HG03139 (cell line): Measurements from ENCODE around the gene IFNL2.
"Not testable (repeated sequence)": the region's sequence is repeated elsewhere in the genome, so short reads cannot be mapped to it uniquely, and the experiment has no call there.

ENCODE experiments used
- ATAC-seq: cut with Tn5 transposase; IDR thresholded peaks from one replicate; pipeline ENCODE4 v1.9.1; 2021; ENCODE audit not compliant: unreplicated experiment

IFNL2 gene

DNA sequence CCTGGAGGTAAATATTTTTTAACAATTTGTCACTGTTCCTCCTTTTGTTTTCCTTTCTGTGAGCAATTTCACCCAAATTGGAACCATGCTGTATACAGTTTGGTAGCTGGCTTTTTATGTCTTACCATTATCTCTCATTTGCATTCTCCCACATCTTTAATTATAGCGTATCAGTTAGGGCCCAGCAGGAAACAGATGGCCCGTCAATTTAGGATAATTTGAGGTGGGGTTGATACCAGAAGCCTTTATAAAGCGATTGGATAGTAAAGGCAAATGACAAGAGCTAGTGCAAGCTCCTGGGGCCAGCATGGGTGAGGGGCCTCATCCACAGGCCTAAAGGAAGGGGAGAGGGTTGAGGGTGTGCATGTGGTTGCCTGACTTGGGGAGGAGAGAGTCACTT is 15.7 kb upstream of the IFNL2 start:
- no peak for ATAC-seq

DNA sequence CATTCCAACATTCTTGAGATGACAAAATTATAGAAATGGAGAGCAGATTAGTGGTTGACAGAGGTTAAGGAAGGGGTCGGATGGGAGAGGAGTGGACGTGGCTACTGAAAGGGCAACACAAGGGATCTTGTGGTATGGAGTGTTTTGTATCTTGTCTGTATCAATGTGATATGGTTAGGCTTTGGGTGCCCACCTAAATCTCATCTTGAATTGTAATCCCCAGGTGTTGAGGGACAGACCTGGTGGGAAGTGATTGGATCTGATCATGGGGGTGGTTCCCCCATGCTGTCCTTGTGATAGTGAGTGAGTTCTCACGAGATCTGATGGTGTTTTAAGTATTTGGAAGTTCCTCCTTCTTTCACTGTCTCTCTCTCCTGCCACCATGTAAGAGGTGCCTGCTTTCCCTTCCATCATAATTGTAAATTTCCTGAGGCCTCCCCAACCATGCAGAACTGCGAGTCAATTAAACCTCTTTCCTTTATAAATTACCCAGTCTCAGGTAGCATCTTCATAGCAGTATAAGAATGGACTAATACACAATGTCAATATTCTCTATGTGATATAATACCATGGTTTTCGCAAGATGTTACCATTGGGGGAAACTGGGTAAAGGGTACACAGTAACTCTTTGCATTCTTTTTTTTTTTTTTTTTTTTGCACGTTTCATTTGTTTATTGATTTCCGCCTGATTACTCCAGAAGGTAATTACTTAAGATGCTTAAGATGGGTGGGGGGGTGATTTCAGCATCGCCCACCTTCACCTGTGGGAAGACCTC is 14.6 kb upstream of the IFNL2 start:
- no peak for ATAC-seq

DNA sequence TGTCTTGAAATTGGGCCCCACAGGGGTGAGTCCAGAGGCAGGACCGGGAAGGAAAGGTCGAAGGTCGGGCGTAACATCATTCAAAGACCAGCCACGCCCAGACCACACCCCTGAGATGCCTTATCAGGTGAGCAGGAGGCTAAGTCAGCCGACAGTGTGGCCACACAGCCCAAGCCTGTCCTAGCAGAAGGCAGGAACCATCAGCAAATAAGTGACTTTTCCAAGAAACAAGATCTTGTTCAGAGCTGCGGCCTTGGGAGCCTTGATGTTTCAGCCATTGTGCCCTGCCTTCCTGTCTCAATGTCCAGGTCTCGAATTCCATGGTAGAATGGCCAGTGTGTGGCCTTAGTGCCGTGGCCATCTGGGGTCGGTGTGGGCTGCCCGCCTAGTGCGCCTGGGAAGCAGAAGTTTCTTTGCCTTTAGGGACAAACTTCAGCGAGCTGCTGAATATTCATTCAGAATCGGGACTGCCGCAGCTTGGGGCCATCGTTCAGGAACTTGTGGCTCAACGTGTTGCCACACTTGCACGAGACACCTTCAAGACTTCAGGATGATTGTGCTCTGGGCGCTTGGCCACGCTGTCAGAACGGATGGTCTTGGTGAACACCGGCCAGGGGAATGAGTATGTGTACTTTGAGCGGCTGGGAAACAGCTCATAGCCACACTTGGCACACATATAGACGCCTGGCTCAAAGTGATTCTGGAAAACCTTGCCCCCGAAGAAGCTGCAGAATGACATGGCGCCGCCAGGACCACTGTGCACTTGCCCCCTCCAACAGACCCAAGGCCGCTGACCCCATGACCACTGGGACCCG is 13.5 kb upstream of the IFNL2 start:
- no peak for ATAC-seq

DNA sequence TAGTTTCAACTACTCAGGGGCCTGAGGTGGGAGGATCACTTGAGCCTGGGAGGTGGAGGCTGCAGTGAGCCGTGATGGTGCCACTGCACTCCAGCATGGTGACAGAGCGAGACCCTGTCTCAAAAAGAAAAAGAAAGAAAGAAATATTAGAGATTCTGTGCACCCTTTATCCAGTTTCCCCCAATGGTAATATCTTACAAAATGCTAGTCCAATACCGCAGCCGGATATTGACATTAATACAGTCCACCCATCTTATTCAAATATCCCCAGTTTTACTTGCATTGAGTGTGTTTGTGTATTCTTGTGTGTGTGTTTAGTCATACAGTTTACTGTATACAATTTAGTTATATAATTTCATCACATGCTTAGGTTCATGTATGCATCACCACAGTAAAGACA is 11.0 kb upstream of the IFNL2 start:
- no peak for ATAC-seq

DNA sequence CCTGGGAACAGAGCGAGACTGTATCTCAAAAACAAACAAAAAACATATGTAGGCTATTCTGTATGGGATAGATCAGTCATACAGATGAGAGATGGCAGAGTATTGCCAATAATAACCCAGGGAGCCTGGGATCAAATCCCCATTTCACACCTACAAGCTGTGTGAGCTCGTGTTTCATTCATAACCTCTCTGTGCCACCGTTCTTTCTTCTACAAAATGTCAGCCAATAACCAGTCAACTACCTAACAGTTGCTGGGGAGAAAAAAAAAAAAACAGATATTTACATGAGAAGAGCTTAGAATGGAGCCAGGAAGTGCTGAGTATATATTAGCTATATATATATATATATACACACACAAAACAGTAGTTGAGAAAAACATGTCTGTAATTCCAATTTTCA is 6.5 kb upstream of the IFNL2 start:
- ATAC-seq: no peak

DNA sequence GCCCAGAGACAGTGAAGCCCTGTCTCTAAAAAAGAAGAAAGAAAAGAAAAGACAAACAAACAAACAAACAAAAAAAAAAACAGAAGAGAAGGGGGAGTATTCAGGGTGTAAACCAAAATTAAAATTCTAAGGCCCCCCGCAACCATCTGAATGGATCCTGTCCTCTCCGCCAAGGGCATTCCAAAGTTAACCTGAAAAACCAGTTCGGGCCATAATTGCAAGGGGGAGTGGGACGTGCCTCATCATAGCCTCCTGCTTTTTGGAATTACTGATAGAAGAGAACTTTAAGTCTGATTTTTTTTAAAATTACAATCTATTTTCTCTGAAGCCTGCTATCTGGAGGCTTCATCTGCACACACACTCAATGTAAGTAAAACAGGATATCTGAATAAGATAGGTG is 5.7 kb upstream of the IFNL2 start:
- ATAC-seq: no peak

DNA sequence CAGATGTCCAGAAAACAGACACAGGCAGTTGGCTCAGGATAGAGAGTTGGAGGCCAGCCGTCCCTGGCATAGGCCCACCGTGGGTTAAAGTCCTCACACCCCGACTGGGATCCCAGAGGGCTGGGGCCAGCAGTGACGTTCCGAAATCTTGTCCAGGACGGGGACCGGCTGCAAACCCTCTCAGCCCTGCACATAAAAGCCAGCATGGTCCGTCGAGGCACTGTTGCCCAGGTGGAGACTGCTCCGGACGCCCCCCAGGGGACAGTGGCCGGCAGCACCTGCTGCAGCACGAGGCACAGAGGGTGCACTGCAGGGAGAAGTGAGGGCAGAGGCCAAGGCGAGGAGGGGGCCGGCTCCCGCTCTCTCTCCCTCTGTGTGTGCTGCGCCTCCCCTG is 4.3 kb upstream of the IFNL2 start:
- ATAC-seq: no peak

DNA sequence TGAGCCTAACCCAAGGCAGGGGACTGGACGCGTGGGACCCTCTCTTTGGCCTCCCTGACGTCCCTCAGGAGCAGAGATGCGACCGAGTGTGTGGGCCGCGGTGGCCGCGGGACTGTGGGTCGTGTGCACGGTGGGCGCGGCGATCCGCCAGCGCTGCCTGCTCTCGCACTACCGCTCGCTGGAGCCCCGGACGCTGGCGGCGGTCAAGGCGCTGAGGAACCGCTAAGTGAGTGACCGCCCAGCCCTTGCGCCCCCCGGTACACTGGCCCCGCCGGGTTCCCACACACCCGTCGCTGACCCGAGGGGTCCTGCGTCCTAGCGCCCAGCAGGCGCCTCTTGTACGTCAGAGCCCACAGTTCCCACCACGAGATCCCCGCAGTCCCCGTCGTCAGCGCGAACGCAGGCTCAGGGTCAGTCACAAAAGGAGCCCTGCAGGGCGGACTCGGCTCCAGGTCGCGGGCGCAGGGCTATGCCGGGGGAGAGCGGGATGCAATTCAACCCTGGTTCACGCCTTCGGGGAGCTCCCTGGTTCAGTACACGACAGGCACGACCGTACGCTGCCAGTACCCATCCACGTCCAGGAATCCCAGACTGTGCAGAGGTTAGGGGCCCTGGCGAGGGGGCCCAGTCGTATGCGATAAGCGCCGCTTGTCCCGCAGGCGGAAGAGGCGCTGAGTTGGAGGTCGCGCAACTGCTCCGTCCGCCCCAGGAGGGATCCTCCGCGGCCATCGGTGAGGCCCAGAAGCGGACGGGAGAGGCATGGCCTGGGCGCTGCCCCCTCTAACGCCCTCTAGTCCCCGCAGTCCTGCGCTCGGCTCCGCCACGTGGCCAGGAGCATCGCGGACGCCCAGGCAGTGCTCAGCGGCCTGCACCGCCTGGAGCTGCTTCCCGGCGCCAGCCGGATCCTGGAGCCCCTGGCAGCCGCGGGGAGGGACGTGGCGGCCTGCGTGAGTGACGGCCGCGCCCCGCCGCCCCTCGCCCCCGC is 3.6 kb upstream of the IFNL2 start:
- ATAC-seq: no peak

DNA sequence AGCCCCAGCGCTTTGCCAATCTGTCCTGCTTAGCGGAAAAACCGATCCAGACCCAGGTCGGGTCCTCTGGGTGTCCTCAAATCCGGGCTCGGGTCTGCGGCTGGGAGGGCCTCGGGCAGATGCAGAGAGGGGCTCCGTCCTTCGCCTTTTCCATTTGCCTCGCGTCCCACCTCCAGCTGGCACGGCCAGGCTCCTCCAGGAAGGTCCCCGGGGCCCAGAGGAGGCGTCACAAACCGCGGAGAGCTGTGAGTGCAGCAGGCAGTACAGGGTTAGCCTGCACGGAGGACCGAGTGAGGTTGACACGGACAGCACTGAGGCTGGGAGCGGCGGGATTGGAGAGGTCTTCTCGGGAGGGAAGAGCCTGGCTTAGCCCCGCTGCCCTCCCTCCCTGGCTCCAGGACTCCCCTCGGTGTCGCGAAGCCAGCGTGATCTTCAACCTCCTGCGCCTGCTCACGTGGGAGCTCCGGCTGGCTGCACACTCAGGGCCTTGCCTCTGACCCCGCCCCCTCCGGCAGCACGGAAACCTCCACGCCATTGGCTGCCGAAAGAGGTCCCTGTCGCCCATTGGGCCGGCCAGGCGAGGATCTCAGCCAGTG is 2.8 kb upstream of the IFNL2 start:
- ATAC-seq: no peak

DNA sequence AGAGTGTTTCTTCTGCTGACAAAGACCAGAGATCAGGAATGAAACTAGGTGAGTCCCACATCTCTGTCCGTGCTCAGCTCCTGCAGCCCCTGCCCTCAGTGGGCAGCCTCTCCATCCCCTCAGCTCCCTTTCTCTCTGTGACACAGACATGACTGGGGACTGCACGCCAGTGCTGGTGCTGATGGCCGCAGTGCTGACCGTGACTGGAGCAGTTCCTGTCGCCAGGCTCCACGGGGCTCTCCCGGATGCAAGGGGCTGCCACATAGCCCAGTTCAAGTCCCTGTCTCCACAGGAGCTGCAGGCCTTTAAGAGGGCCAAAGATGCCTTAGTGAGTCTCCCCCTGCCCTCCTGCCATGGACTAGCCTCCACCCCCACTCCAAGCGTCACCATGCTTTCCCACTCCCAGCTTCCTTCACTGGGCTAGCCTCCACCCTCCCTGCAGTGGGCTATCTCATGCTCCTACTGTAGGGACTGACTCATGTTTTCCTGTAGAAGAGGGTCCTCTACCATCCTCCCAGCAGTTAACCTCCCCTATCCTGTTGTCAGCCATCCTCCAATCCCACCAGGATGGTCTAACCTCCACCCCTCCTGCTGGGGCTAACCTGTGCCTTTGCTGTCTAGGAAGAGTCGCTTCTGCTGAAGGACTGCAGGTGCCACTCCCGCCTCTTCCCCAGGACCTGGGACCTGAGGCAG is 481 bp downstream of the IFNL2 start:
- not testable (repeated sequence) for ATAC-seq

DNA sequence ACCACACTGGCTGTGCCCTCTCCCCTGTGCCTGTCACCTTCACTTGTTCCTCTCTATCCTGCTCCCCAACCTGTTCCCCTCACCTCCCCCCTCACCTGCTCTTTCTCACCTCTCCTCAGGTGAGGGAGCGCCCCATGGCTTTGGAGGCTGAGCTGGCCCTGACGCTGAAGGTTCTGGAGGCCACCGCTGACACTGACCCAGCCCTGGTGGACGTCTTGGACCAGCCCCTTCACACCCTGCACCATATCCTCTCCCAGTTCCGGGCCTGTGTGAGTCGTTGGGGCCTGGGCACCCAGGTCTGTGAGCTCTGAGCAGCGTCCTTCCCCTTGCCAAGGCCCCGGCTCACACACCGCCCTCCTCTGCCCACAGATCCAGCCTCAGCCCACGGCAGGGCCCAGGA is 1.2 kb downstream of the IFNL2 start:
- ATAC-seq: not testable (repeated sequence)

DNA sequence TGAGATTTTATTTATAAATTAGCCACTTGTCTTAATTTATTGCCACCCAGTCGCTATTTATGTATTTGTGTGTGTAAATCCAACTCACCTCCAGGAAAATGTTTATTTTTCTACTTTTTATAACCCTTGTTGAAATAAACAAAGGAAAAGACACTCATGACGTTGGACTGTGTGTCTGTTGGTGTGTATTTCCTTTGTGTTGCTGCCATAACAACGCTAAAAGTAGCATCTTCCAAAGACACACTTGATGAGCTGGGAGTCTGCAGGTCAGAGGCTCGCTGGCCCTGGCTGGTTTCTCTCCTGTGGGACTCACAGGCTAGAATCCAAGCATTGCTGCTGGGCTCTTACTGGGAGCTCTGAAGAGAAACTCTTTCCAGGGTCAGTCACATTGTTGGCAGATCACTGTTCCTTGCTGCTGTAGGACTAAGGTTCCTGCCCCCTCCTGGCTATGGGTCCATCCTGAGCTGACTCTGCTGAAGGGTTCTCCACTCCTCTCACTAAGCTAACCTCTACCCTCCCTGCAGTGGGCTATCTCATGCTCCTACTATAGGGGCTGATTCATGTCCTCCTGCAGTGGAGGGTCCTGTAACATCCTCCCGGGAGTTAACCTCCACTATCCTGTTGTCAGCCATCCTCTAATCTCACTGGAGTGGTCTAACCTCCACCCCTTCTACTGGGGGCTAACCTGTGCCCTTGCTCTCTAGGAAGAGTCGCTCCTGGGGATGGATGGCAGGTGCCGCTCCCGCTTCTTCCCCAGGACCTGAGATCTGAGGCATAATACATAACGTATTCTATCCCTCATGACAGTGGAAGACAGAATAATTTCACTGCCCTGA is 2.1 kb downstream of the IFNL2 start:
- no peak for ATAC-seq

DNA sequence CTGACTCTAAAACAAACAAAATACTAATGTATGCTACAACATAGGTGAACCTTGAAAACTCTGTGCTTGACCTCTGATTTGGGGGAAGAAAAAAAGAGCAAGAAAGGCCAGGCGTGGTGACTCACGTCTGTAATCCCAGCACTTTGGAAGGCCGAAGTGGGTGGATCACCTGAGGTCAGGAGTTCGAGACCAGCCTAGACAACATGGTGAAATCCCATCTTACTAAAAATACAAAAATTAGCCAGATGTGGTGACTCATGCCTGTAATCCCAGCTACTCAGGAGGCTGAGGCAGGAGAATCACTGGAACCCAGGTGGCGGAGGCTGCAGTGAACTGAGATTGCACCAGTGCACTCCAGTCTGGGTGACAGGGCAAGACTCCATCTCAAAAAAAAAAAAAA is 5.7 kb downstream of the IFNL2 start:
- ATAC-seq: not testable (repeated sequence)

DNA sequence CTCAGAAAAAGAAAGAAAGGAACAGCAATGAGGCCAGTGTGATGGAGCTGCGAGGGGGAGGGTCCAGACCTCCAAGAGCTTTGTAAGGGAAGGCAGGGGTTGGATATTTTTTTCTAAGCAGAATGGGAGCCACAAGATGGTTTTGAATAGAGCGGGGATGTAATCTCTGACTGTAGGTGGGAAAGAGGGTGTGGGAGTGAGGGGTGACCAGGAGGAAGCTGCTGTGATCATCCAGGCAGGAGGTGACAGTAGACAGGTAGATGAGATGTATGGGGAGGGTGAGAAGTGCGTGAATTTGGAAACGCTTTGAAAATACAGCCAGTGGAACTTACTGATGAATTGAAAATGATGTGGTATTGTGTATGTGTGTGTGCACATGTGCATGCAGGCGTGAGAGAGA is 7.4 kb downstream of the IFNL2 start:
- no peak for ATAC-seq

DNA sequence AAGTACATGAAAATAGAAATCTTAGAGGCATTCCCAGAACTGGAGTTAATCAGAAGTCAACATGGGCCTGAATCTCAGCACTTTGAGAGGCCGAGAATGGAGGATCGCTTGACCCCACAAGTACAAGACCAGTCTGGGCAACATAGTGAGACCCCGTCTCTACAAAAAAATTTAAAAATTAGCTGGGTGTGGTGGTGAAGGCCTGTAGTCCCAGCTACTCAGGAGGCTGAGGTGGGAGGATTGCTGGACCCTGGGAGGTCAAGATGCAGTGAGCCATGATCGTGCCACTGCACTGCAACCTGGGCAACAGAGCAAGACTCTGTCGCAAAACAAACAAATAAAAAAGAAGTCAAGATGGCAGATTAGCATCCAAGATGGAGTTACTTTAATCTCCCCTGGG is 8.5 kb downstream of the IFNL2 start:
- no peak for ATAC-seq

DNA sequence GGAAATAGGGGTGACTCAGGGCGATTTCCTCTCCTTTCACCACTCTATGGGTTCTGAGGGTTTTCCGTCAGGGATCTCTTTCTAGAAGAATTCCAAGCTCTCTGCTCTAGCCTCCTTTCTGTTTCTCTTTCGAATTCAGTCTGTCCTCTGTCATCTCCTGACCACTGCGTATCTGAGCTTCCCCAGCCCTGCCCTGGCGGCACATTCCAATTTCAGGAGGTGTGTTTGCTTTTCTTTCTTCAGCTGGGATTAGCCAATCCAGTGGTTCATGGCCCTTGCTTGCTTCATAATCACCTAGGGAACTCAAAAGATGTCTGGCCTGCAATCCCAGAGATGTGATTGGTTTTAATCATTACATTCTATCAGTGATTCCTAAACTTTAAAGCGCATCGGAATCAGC is 9.4 kb downstream of the IFNL2 start:
- ATAC-seq: no peak

DNA sequence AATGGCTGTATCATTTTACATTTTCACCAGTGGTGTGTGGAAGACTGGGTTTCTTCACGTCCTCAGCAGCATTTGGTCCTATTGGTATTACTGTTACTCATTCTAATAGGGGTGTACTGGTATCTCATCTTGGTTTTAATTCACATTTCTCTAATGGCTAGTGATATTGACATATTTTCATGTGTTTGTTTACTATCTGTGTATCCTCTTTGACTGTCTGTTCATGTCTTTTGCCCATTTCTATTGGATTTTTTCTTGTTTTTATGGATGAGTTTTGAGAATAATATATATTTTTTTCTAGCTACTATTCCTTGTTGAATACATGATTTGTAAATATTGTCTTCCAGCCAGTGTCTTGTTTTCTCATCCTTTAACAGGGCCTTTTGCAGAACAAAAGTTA is 13.8 kb downstream of the IFNL2 start:
- ATAC-seq: no peak

DNA sequence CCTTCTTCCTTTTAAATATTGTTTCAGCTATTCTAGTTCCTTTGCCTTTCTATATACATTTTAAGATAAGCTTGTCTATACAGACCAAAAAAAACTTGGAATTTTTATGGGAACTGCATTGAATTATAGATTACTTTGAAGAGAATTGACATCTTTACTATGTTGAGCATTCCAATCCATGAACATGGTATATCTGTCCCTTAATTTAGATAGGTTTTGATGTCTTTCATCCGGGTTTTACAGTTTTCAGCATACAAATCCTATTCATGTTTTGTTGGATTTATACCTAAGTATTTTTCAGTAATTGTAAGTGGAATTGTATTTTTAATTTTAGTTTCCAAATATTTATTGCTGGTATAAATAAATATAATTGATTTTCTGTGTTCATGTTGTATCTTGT is 15.8 kb downstream of the IFNL2 start:
- no peak for ATAC-seq

DNA sequence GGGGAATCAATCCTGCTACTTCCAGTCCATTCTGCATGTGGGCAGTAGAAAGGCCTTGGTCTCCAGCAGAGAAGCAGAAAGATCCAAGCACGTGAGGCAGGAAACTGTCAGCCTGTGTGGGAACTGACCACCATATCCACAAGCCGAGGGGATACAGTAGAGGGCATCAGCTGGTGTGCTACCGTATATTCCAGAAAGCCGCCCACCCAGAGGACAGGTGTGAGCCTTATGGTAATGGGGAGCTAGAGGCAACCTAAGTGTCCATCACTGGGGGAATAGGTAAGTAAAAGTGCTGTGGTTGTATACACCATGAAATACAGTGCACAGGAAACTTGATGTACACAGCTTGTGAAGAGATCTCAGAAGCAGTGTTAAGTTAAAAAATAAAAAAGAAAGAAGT is 25.2 kb downstream of the IFNL2 start:
- ATAC-seq: no peak
